Measurements from ENCODE around the gene FCHSD1. TPM values are rescaled to one million over a fixed set of nuclear protein-coding genes. Genes with fewer than 3 reads are reported as not detected.

Gene FCHSD1
- total RNA-seq, 1 donor from 2014 or later = 5.8 TPM

- peak; percentile 8 for ATAC-seq
Observed at GRCh38 chr5:141672841-141673813, 21.9 kb upstream of the FCHSD1 start.

GRCh38 chr5:141672071-141672840, 21.0 kb upstream of the FCHSD1 start:
- no peak for ATAC-seq

- no peak for ATAC-seq
Observed at GRCh38 chr5:141669520-141669919, 18.3 kb upstream of the FCHSD1 start.

GRCh38 chr5:141668601-141669265, 17.5 kb upstream of the FCHSD1 start:
- ATAC-seq = no peak

- ATAC-seq = no peak
Observed at GRCh38 chr5:141665995-141666940, 15.1 kb upstream of the FCHSD1 start.

- ATAC-seq = peak; percentile 88
Observed at GRCh38 chr5:141664733-141665461, 13.7 kb upstream of the FCHSD1 start.

- ATAC-seq = no peak
Observed at GRCh38 chr5:141663506-141663905, 12.3 kb upstream of the FCHSD1 start.

- no peak for ATAC-seq
Observed at GRCh38 chr5:141662028-141662427, 10.8 kb upstream of the FCHSD1 start.

GRCh38 chr5:141657937-141658545, 6.8 kb upstream of the FCHSD1 start:
- ATAC-seq = no peak

GRCh38 chr5:141657404-141657803, 6.2 kb upstream of the FCHSD1 start:
- ATAC-seq = no peak

- no peak for ATAC-seq
Observed at GRCh38 chr5:141656396-141656795, 5.2 kb upstream of the FCHSD1 start.

GRCh38 chr5:141655020-141655419, 3.8 kb upstream of the FCHSD1 start:
- ATAC-seq = no peak

GRCh38 chr5:141654298-141654697, 3.1 kb upstream of the FCHSD1 start:
- no peak for ATAC-seq

GRCh38 chr5:141651728-141652105, 499 bp upstream of the FCHSD1 start:
- peak; percentile 27 for ATAC-seq

GRCh38 chr5:141649972-141650371, 1.2 kb downstream of the FCHSD1 start:
- ATAC-seq = no peak

GRCh38 chr5:141649056-141649688, 2.0 kb downstream of the FCHSD1 start:
- ATAC-seq = no peak

GRCh38 chr5:141647851-141648250, 3.4 kb downstream of the FCHSD1 start:
- ATAC-seq = no peak

- no peak for ATAC-seq
Observed at GRCh38 chr5:141647242-141647641, 4.0 kb downstream of the FCHSD1 start.

- ATAC-seq = peak; percentile 34
Observed at GRCh38 chr5:141646026-141646425, 5.2 kb downstream of the FCHSD1 start.

- no peak for ATAC-seq
Observed at GRCh38 chr5:141641634-141642267, 9.5 kb downstream of the FCHSD1 start.

Data from esophagus mucosa (tissue), 1 donor.